Measurements from ENCODE around the gene ANO6.

ANO6 gene

GRCh38 chr12:45408729-45409114, 192.8 kb downstream of the ANO6 start:
- H3K4me3 ChIP-seq (ENCODE audit: low read depth, low read length): no peak overlapping the region
- DNase-seq (ENCODE audit: low read depth, low spot score): no peak
- in situ Hi-C loops (cut with HindIII; ENCODE audit: low sequenced_read_pairs): no loop called here
- no peak for TF ChIP-seq CTCF (IDR thresholded peaks at IDR 0.05; ENCODE audit: low read depth, low read length)

- in situ Hi-C loops (cut with HindIII; ENCODE audit: low sequenced_read_pairs): no loop called here
- no peak overlapping the region for H3K4me3 ChIP-seq (ENCODE audit: low read depth, low read length)
- DNase-seq (ENCODE audit: low read depth, low spot score): peak; percentile 84
- no peak for TF ChIP-seq CTCF (IDR thresholded peaks at IDR 0.05; ENCODE audit: low read depth, low read length)
Observed at GRCh38 chr12:45409966-45410365, 194.1 kb downstream of the ANO6 start.

- in situ Hi-C loops (cut with HindIII; ENCODE audit: low sequenced_read_pairs): no loop called here
- TF ChIP-seq CTCF (IDR thresholded peaks at IDR 0.05; ENCODE audit: low read depth, low read length): no peak
- H3K4me3 ChIP-seq (ENCODE audit: low read depth, low read length): no peak overlapping the region
- no peak for DNase-seq (ENCODE audit: low read depth, low spot score)
Observed at GRCh38 chr12:45411626-45412025, 195.7 kb downstream of the ANO6 start.

- no peak for TF ChIP-seq CTCF (IDR thresholded peaks at IDR 0.05; ENCODE audit: low read depth, low read length)
- in situ Hi-C loops (cut with HindIII; ENCODE audit: low sequenced_read_pairs): no loop called here
- peak; percentile 98 for DNase-seq (ENCODE audit: low read depth, low spot score)
- no peak overlapping the region for H3K4me3 ChIP-seq (ENCODE audit: low read depth, low read length)
Observed at GRCh38 chr12:45415393-45415817, 199.5 kb downstream of the ANO6 start.

- in situ Hi-C loops (cut with HindIII; ENCODE audit: low sequenced_read_pairs): no loop called here
- no peak for DNase-seq (ENCODE audit: low read depth, low spot score)
- H3K4me3 ChIP-seq (ENCODE audit: low read depth, low read length): no peak overlapping the region
- TF ChIP-seq CTCF (IDR thresholded peaks at IDR 0.05; ENCODE audit: low read depth, low read length): no peak
Observed at GRCh38 chr12:45416126-45416525, 200.2 kb downstream of the ANO6 start.

GRCh38 chr12:45418520-45418919, 202.6 kb downstream of the ANO6 start:
- no peak for TF ChIP-seq CTCF (IDR thresholded peaks at IDR 0.05; ENCODE audit: low read depth, low read length)
- DNase-seq (ENCODE audit: low read depth, low spot score): no peak
- H3K4me3 ChIP-seq (ENCODE audit: low read depth, low read length): no peak overlapping the region
- in situ Hi-C loops (cut with HindIII; ENCODE audit: low sequenced_read_pairs): no loop called here

GRCh38 chr12:45419317-45419814, 203.5 kb downstream of the ANO6 start:
- in situ Hi-C loops (cut with HindIII; ENCODE audit: low sequenced_read_pairs): no loop called here
- H3K4me3 ChIP-seq (ENCODE audit: low read depth, low read length): no peak overlapping the region
- TF ChIP-seq CTCF (IDR thresholded peaks at IDR 0.05; ENCODE audit: low read depth, low read length): no peak
- DNase-seq (ENCODE audit: low read depth, low spot score): no peak
